ENCODE data around the gene ABCA3. TPM values are rescaled to one million over a fixed set of nuclear protein-coding genes. Genes with fewer than 3 reads are reported as not detected.

ABCA3 gene
- total and polyA plus RNA-seq, 8 donors: 6.8 to 334 (median 12.9) TPM

GRCh38 chr16:2238838-2239675 lies 101.5 kb downstream of the ABCA3 start:
- no peaks in the 10 kb centered on the region for H3K9me3 ChIP-seq
- no peak overlapping the region for H3K27ac ChIP-seq
- peak; percentile 49 for ATAC-seq

GRCh38 chr16:2238150-2238837 lies 102.2 kb downstream of the ABCA3 start:
- ATAC-seq (peak; percentile 8), DNase-seq (no peak)
- Histone ChIP-seq H3K9me3 (no peaks in the 10 kb centered on the region), H3K36me3 (peaks cover 0 to 82% of the 10 kb centered on the region in 2 donors), H3K4me1 (peaks cover 15 to 32% of the 10 kb centered on the region in 2 donors), H3K27me3 (peaks cover 16 to 36% of the 10 kb centered on the region in 2 donors), H3K27ac (no peak overlapping the region), H3K4me3 (no peak overlapping the region)
- TF ChIP-seq CTCF (IDR thresholded peaks at IDR 0.05): no peak
- intact Hi-C loops (cut with DNase I): no loop called here

More at GRCh38 chr16:2238838-2239675, 101.5 kb downstream of the ABCA3 start:
- no peak for TF ChIP-seq CTCF (IDR thresholded peaks at IDR 0.05)
- H3K36me3 ChIP-seq: peaks cover 0 to 82% of the 10 kb centered on the region in 2 donors
- intact Hi-C loops (cut with DNase I): no loop called here
- peaks cover 16 to 36% of the 10 kb centered on the region in 2 donors for H3K27me3 ChIP-seq
- DNase-seq: no peak
- H3K4me3 ChIP-seq: no peak overlapping the region
- H3K4me1 ChIP-seq: peaks cover 15 to 32% of the 10 kb centered on the region in 2 donors

- peaks cover 16 to 36% of the 10 kb centered on the region in 2 donors for H3K27me3 ChIP-seq
- DNase-seq (no peak), ATAC-seq (peak; percentile 16)
- H3K4me1 ChIP-seq: peaks cover 15 to 28% of the 10 kb centered on the region in 2 donors
- H3K36me3 ChIP-seq: peaks cover 0 to 82% of the 10 kb centered on the region in 2 donors
- H3K27ac ChIP-seq: no peak overlapping the region
- H3K9me3 ChIP-seq: no peaks in the 10 kb centered on the region
- no peak for TF ChIP-seq CTCF (IDR thresholded peaks at IDR 0.05)
- no peak overlapping the region for H3K4me3 ChIP-seq
- intact Hi-C loops (cut with DNase I): no loop called here
Measured at GRCh38 chr16:2237493-2238149, 102.9 kb downstream of the ABCA3 start.

GRCh38 chr16:2237102-2237482 lies 103.4 kb downstream of the ABCA3 start:
- Histone ChIP-seq H3K36me3 (peaks cover 0 to 82% of the 10 kb centered on the region in 2 donors), H3K9me3 (no peaks in the 10 kb centered on the region), H3K4me3 (peak overlapping the region in 1 of 2 donors; percentile 7), H3K4me1 (peaks cover 15 to 26% of the 10 kb centered on the region in 2 donors), H3K27me3 (peaks cover 16 to 36% of the 10 kb centered on the region in 2 donors), H3K27ac (no peak overlapping the region)
- no peak for DNase-seq
- no peak for ATAC-seq
- intact Hi-C loops (cut with DNase I): no loop called here
- no peak for TF ChIP-seq CTCF (IDR thresholded peaks at IDR 0.05)
